DND-41 (cell line): ENCODE results near the gene SUN5.

Experiments
- ATAC-seq: fragments of 200-7000 bp; cut with Tn5 transposase; 3 replicates; pipeline ENCODE4 v1.9.1; 2021; ENCODE audit warnings: low read depth; ENCODE audit not compliant: insufficient read depth
- DNase-seq: peaks from one replicate; pipeline ENCODE4 v3.0.0-alpha.2; 2020
- H2AFZ ChIP-seq: 2 replicates; pipeline ENCODE4 v1.6.0; 2012; ENCODE audit warnings: low read depth, low read length
- H3K27ac ChIP-seq: 2 replicates; pipeline ENCODE4 v1.5.1; 2012; ENCODE audit warnings: low read length, inconsistent platforms
- H3K27me3 ChIP-seq: fragments of 200-600 bp; sonication (generic); 2 replicates; pipeline ENCODE4 v1.6.0; 2012; ENCODE audit warnings: low read length, mild to moderate bottlenecking, inconsistent platforms; ENCODE audit not compliant: insufficient read depth, poor library complexity
- H3K36me3 ChIP-seq: 2 replicates; pipeline ENCODE4 v1.5.1; 2012; ENCODE audit warnings: low read length, inconsistent platforms; ENCODE audit not compliant: insufficient read depth
- H3K4me1 ChIP-seq: 2 replicates; pipeline ENCODE4 v1.5.1; 2012; ENCODE audit warnings: mild to moderate bottlenecking, low read length; ENCODE audit not compliant: insufficient read depth
- H3K4me2 ChIP-seq: 2 replicates; pipeline ENCODE4 v1.6.0; 2012; ENCODE audit warnings: mild to moderate bottlenecking, moderate library complexity, low read length, inconsistent platforms; ENCODE audit not compliant: insufficient read depth
- H3K4me3 ChIP-seq, 2 experiments: fragments of 200-600 bp in 1 of 2; shearing (Covaris generic) in 1 of 2; 2 replicates each; pipeline ENCODE4 v1.5.1; 2012 to 2016; ENCODE audit warnings: inconsistent platforms in 2 of 2, low read length in 2 of 2, mild to moderate bottlenecking in 2 of 2, low read depth in 1 of 2, moderate library complexity in 1 of 2
- H3K79me2 ChIP-seq: 2 replicates; pipeline ENCODE4 v1.6.0; 2012; ENCODE audit warnings: low read length, inconsistent platforms; ENCODE audit not compliant: insufficient read depth
- H3K9ac ChIP-seq: 2 replicates; pipeline ENCODE4 v1.6.0; 2012; ENCODE audit warnings: low read depth, mild to moderate bottlenecking, inconsistent platforms, low read length, moderate library complexity
- H3K9me3 ChIP-seq: 2 replicates; pipeline ENCODE4 v1.5.1; 2012; ENCODE audit warnings: low read length, moderate library complexity, mild to moderate bottlenecking, inconsistent platforms; ENCODE audit not compliant: insufficient read depth, severe bottlenecking
- H4K20me1 ChIP-seq: 2 replicates; pipeline ENCODE4 v1.6.0; 2012; ENCODE audit warnings: low read length; ENCODE audit not compliant: insufficient read depth
- EZH2 ChIP-seq: IDR thresholded peaks from 3 replicates; pipeline ENCODE4 v1.6.1; 2012; ENCODE audit warnings: borderline replicate concordance, low read depth, mild to moderate bottlenecking, moderate library complexity, low read length, inconsistent platforms; ENCODE audit not compliant: severe bottlenecking
- TF ChIP-seq, protein P1 (sequence below): IDR thresholded peaks from 2 replicates; pipeline ENCODE4 v1.5.1; 2012; ENCODE audit warnings: borderline replicate concordance, low read length, moderate library complexity, mild to moderate bottlenecking; ENCODE audit not compliant: poor library complexity, severe bottlenecking; ENCODE audit errors: extremely low read depth

SUN5 gene

GRCh38 chr20:32970973-32971300, 33.3 kb downstream of the SUN5 start:
- no peaks in the 10 kb centered on the region for H3K79me2 ChIP-seq
- DNase-seq (peak; percentile 53), ATAC-seq (no peak)
- H3K9me3 ChIP-seq: peaks cover 3% of the 10 kb centered on the region
- no peaks in the 10 kb centered on the region for H3K36me3 ChIP-seq
- peak overlapping the region; percentile 83 for H3K27ac ChIP-seq
- H3K4me2 ChIP-seq: peak overlapping the region; percentile 49
- no peaks in the 10 kb centered on the region for H3K27me3 ChIP-seq
- peak overlapping the region; percentile 64 for H2AFZ ChIP-seq
- no peaks in the 10 kb centered on the region for H4K20me1 ChIP-seq
- peaks cover 88% of the 10 kb centered on the region for H3K4me1 ChIP-seq
- peak overlapping the region; percentile 49 for H3K9ac ChIP-seq
- peak overlapping the region in 1 of 2 experiments; percentile 17; a peak in 2 of 4 replicates for H3K4me3 ChIP-seq
- no peak for TF ChIP-seq EZH2
- TF ChIP-seq, protein P1, sequence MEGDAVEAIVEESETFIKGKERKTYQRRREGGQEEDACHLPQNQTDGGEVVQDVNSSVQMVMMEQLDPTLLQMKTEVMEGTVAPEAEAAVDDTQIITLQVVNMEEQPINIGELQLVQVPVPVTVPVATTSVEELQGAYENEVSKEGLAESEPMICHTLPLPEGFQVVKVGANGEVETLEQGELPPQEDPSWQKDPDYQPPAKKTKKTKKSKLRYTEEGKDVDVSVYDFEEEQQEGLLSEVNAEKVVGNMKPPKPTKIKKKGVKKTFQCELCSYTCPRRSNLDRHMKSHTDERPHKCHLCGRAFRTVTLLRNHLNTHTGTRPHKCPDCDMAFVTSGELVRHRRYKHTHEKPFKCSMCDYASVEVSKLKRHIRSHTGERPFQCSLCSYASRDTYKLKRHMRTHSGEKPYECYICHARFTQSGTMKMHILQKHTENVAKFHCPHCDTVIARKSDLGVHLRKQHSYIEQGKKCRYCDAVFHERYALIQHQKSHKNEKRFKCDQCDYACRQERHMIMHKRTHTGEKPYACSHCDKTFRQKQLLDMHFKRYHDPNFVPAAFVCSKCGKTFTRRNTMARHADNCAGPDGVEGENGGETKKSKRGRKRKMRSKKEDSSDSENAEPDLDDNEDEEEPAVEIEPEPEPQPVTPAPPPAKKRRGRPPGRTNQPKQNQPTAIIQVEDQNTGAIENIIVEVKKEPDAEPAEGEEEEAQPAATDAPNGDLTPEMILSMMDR: no peak

DNA sequence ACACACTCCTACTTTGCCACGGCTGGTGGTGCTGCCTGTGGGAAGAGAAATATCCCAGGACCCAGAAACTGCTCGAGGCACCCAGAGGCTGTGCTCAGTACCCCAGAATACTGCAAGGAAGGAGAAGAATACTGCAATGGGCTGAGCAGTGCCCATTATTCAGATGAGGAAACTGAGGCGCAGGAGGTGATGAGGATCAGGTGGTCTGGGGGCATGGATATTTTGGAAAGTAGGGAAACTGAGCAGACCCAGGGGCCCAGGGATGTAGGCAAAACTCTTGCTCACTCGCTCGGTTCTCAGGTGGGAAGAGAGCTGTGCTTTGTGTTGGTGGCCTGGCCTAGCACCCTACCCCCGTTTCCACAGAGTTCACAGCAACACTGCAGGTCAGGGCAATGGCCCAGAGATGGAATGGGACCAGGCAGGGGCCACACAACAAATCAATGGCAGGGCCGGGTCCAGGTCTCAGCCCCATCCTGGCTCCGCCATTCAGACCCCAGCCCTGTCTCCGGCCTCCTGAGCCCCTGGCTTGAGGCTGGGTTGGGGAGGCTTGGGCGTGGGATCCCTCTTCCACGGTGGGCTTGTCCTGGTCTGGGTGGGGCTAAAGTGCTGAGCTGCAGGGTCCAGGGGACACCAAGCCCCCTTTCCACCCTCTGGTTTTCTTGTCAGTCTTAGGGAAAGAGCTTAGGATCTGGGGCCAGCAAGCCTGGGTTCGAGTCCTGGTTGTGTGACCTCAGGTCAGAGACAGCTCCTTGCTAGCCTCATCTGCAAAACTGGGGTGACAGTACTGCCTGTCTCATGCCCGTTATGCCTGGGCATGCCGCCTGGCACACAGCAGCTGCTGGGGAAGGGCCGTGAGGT, 33.9 kb downstream of the SUN5 start:
- Histone ChIP-seq H3K27ac (peak overlapping the region; percentile 83), H3K9me3 (no peaks in the 10 kb centered on the region), H3K36me3 (no peaks in the 10 kb centered on the region), H3K4me1 (peaks cover 89% of the 10 kb centered on the region), H4K20me1 (no peaks in the 10 kb centered on the region), H3K79me2 (no peaks in the 10 kb centered on the region), H2AFZ (peak overlapping the region; percentile 64), H3K9ac (peak overlapping the region; percentile 49), H3K4me2 (peak overlapping the region; percentile 49), H3K27me3 (no peaks in the 10 kb centered on the region), H3K4me3 (peak overlapping the region in 1 of 2 experiments; percentile 17; a peak in 2 of 4 replicates)
- TF ChIP-seq EZH2: no peak
- TF ChIP-seq, protein P1: no peak
- no peak for DNase-seq
- ATAC-seq: no peak

GRCh38 chr20:32969356-32970114, 34.7 kb downstream of the SUN5 start:
- H3K27ac ChIP-seq: peak overlapping the region; percentile 83
- no peak for ATAC-seq

More at GRCh38 chr20:32969356-32970114, 34.7 kb downstream of the SUN5 start:
- H3K79me2 ChIP-seq: no peaks in the 10 kb centered on the region
- no peak overlapping the region for H3K4me2 ChIP-seq
- H3K9me3 ChIP-seq: no peaks in the 10 kb centered on the region
- H2AFZ ChIP-seq: no peak overlapping the region
- peak; percentile 9 for DNase-seq
- no peaks in the 10 kb centered on the region for H4K20me1 ChIP-seq
- 0 out of 2 replicates have a peak overlapping the region, but pooled peaks have one; percentile 49 for H3K9ac ChIP-seq
- no peak overlapping the region for H3K4me3 ChIP-seq
- no peaks in the 10 kb centered on the region for H3K36me3 ChIP-seq
- H3K4me1 ChIP-seq: peaks cover 94% of the 10 kb centered on the region
- H3K27me3 ChIP-seq: no peaks in the 10 kb centered on the region
- no peak for TF ChIP-seq EZH2
- TF ChIP-seq, protein P1: no peak
